Lung (tissue), 12 donors: ENCODE measurements around the gene GFY. TPM values are rescaled to one million over a fixed set of nuclear protein-coding genes. Genes with fewer than 3 reads are reported as not detected.

ENCODE experiments used
- ATAC-seq: fragments of 200-7000 bp; cut with Tn5 transposase; one replicate; pipeline ENCODE4 v1.9.1; 2020; ENCODE audit warnings: moderate number of reproducible peaks; ENCODE audit not compliant: insufficient read depth, low FRiP score
- DNase-seq, 3 donors: peaks; one replicate each; pipeline ENCODE4 v3.0.0-alpha.2; 2013 to 2017
- H3K27ac ChIP-seq, 2 donors: one replicate each; pipeline ENCODE4 v1.5.1; 2013; ENCODE audit warnings: mild to moderate bottlenecking in 2 of 2, moderate library complexity in 2 of 2, control low read depth in 1 of 2, inconsistent platforms in 1 of 2, low read depth in 1 of 2, low read length in 1 of 2
- H3K27me3 ChIP-seq, 3 donors: one replicate each; pipeline ENCODE4 v1.5.1; 2013; ENCODE audit warnings: low read length in 2 of 3; ENCODE audit not compliant: control insufficient read depth in 3 of 3, insufficient read depth in 3 of 3
- H3K36me3 ChIP-seq, 4 donors: one replicate each; pipeline ENCODE4 v1.5.1; 2013; ENCODE audit warnings: low read length in 4 of 4, mild to moderate bottlenecking in 1 of 4, moderate library complexity in 1 of 4; ENCODE audit not compliant: control insufficient read depth in 4 of 4, insufficient read depth in 4 of 4
- H3K4me1 ChIP-seq, 5 donors: one replicate each; pipeline ENCODE4 v1.5.1; 2013; ENCODE audit warnings: low read length in 5 of 5, mild to moderate bottlenecking in 2 of 5, moderate library complexity in 1 of 5; ENCODE audit not compliant: control insufficient read depth in 5 of 5, insufficient read depth in 5 of 5
- H3K4me3 ChIP-seq: one replicate; pipeline ENCODE4 v1.5.1; 2013; ENCODE audit warnings: mild to moderate bottlenecking, control low read depth, moderate library complexity
- H3K9ac ChIP-seq, 2 donors: one replicate each; pipeline ENCODE4 v1.5.1; 2013; ENCODE audit warnings: low read length in 2 of 2, control low read depth in 1 of 2; ENCODE audit not compliant: insufficient read depth in 1 of 2
- H3K9me3 ChIP-seq, 4 donors: one replicate each; pipeline ENCODE4 v1.5.1; 2013; ENCODE audit warnings: low read length in 3 of 4, mild to moderate bottlenecking in 1 of 4, moderate library complexity in 1 of 4; ENCODE audit not compliant: control insufficient read depth in 4 of 4, insufficient read depth in 3 of 4
- CTCF ChIP-seq: IDR thresholded peaks from 2 replicates; pipeline ENCODE4 v1.5.1; 2012; ENCODE audit warnings: mild to moderate bottlenecking; ENCODE audit errors: control extremely low read depth, extremely low read depth
- WGBS, 2 donors: extraction: QIAGEN DNeasy Blood & Tissue Kit; methylation state at CpG; one replicate each; pipeline ENCODE4 v1.1.7; 2013; 5-methylcytosine and 5-hydroxymethylcytosine counted together
- polyA plus RNA-seq, 2 donors: library from polyadenylated mRNA; stranded (reverse); fragments of 200-250 nt; gene quantifications; one replicate each; pipeline ENCODE4 v1.2.1, GENCODE V29; 2013
- total RNA-seq, 2 donors: library from RNA; depleted of rRNA in 1 of 2; stranded (reverse); fragments of >200 nt in 1 of 2; gene quantifications; one replicate each; pipeline ENCODE4 v1.2.1, GENCODE V29; 2014 to 2021
- donor health status: control.
- donor health status: control.
- donor health status: Bipolar disorder and iron deficiency.
- donor health status: healthy.
- donor health status: DM: yes; HTN: yes; CAD: no.

GFY gene
- total and polyA plus RNA-seq, 4 donors: not detected

- H3K27me3 ChIP-seq: peaks cover 9 to 75% (median 66%) of the 10 kb centered on the region in 3 donors
- no peak overlapping the region for H3K9ac ChIP-seq
- H3K9me3 ChIP-seq: peaks cover 0 to 2% (median 0%) of the 10 kb centered on the region in 4 donors
- 8% methylated on average over 48 of the region's 48 CpGs for WGBS, 2 donors
- DNase-seq (peak; percentile 85 to 86 (median 85)), ATAC-seq (peak; percentile 42)
- no peak for TF ChIP-seq CTCF
- no peak overlapping the region for H3K4me3 ChIP-seq
- H3K4me1 ChIP-seq: peaks cover 0 to 10% (median 7%) of the 10 kb centered on the region in 5 donors
- H3K27ac ChIP-seq: no peak overlapping the region
- H3K36me3 ChIP-seq: no peaks in the 10 kb centered on the region
These were observed 3.9 kb upstream of the GFY start for GRCh38 chr19:49421039-49421877.

GRCh38 chr19:49421878-49422202 lies 3.3 kb upstream of the GFY start:
- ATAC-seq (no peak), DNase-seq (no peak)
- Histone ChIP-seq H3K27me3 (peaks cover 9 to 80% (median 72%) of the 10 kb centered on the region in 3 donors), H3K9ac (no peak overlapping the region), H3K4me1 (peaks cover 0 to 11% (median 7%) of the 10 kb centered on the region in 5 donors), H3K36me3 (no peaks in the 10 kb centered on the region), H3K27ac (no peak overlapping the region), H3K9me3 (peaks cover 0 to 2% (median 0%) of the 10 kb centered on the region in 4 donors), H3K4me3 (no peak overlapping the region)
- WGBS, 2 donors: 26 to 47% methylated on average over 3 of the region's 3 CpGs
- TF ChIP-seq CTCF: no peak

GRCh38 chr19:49422407-49423070 lies 2.6 kb upstream of the GFY start:
- peaks cover 9 to 84% (median 76%) of the 10 kb centered on the region in 3 donors for H3K27me3 ChIP-seq

More at GRCh38 chr19:49422407-49423070, 2.6 kb upstream of the GFY start:
- H3K4me1 ChIP-seq: peaks cover 0 to 11% (median 7%) of the 10 kb centered on the region in 5 donors
- no peak overlapping the region for H3K27ac ChIP-seq
- DNase-seq: peak; percentile 20 to 62 (median 38)
- peaks cover 0 to 2% (median 0%) of the 10 kb centered on the region in 4 donors for H3K9me3 ChIP-seq
- no peak for ATAC-seq
- WGBS, 2 donors: 2 to 3% methylated on average over 45 to 58 of the region's 58 CpGs
- TF ChIP-seq CTCF: peak; percentile 1
- no peak overlapping the region for H3K9ac ChIP-seq
- no peak overlapping the region for H3K4me3 ChIP-seq
- H3K36me3 ChIP-seq: no peaks in the 10 kb centered on the region
